SK-N-SH (cell line): ENCODE results near the gene KLHDC9.

Source experiments
- CTCF ChIP-seq: fragments of 200-600 bp; sonication (generic); IDR thresholded peaks from 2 replicates; pipeline ENCODE4 v1.6.1; 2017; ENCODE audit warnings: antibody characterized with exemption, mild to moderate bottlenecking, moderate library complexity
- EP300 ChIP-seq, 2 experiments: IDR thresholded peaks; 2 replicates each; pipeline versions ENCODE4 v1.4.0 to v1.6.1; 2012; ENCODE audit warnings: borderline replicate concordance in 1 of 2, low read depth in 1 of 2, low read length in 1 of 2
- NRF1 ChIP-seq: IDR thresholded peaks from 2 replicates; pipeline ENCODE4 v1.6.1; 2012; ENCODE audit warnings: low read depth, mild to moderate bottlenecking, low read length

- peak; percentile 65 for TF ChIP-seq CTCF
- TF ChIP-seq EP300 (IDR thresholded peaks at IDR 0.05; ENCODE audit: borderline replicate concordance in 1 of 2, low read depth in 1 of 2, low read length in 1 of 2): no peak
- TF ChIP-seq NRF1: no peak
These were observed 26.2 kb upstream of the KLHDC9 start for GRCh38 chr1:161071886-161072371.
